ENCODE measurements around the gene NMB.

DNA sequence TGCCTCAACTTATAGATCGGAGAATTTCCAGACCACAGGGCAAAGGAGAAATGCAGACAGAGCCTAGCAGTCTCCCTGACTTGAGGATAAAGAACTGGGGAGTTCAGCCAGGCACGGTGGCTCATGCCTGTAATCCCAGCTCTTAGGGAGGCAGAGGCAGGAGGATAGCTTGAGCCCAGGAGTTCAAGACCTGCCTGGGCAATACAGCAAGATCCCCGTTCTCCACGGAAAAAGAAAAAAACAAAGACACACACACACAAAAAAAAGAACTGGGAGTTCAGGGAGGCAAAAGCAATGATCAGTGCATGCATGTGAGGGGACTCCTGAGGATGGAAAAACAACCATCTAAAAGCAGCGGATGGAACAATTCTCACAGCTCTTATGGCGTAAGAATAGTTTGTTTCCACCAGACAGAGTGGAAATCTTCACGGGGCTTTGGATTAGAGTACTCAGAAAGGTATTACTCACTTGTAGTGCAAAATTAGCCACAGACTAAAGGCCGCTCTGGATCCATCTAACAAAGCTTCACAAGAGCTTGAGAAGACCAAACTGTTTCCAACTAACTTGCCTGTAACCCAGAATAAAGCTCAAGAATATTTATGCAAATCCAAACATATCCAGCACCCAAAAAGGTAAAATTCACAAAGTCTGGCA, 41.7 kb upstream of the NMB start:
- TF ChIP-seq, protein P1, sequence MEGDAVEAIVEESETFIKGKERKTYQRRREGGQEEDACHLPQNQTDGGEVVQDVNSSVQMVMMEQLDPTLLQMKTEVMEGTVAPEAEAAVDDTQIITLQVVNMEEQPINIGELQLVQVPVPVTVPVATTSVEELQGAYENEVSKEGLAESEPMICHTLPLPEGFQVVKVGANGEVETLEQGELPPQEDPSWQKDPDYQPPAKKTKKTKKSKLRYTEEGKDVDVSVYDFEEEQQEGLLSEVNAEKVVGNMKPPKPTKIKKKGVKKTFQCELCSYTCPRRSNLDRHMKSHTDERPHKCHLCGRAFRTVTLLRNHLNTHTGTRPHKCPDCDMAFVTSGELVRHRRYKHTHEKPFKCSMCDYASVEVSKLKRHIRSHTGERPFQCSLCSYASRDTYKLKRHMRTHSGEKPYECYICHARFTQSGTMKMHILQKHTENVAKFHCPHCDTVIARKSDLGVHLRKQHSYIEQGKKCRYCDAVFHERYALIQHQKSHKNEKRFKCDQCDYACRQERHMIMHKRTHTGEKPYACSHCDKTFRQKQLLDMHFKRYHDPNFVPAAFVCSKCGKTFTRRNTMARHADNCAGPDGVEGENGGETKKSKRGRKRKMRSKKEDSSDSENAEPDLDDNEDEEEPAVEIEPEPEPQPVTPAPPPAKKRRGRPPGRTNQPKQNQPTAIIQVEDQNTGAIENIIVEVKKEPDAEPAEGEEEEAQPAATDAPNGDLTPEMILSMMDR (IDR thresholded peaks at IDR 0.05) = no peak
- TF ChIP-seq POLR2A (IDR thresholded peaks at IDR 0.05) (no peak), POLR2AphosphoS5 (IDR thresholded peaks at IDR 0.05) (no peak), EP300 (IDR thresholded peaks at IDR 0.05) (no peak)

Data from sigmoid colon (tissue), 4 donors.